ENCODE data around the gene RAD21L1. TPM values are rescaled to one million over a fixed set of nuclear protein-coding genes. Genes with fewer than 3 reads are reported as not detected.

The RAD21L1 gene
- total RNA-seq, 1 donor from 2014 or later: not detected

DNA sequence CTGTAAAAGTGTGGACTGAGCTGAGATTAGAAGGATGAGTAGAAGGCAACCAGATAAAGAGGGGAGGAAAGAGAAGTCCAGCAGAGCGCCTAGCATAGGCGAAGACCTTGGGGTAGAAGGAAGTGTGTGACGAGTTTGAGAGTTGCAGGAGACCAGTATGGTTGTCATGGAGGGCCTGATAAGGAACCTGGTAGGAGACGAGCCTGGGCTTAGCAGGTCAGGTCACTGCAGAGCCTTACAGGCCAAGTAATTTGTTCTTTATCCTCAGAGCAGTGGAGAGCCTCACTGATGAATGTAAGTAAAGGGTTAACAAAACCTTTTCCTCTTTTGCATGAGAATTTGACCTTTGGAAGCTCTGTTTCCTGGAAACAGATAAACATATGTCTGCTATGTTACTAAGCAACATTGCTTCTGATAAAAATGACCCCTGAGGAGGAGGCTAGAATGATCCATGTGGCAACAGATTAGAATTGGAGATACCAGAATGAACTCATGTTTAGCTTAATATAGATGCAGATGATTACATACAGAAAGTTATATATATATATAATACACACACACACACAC, 38.2 kb upstream of the RAD21L1 start:
- no peaks in the 10 kb centered on the region for H3K9me3 Mint-ChIP-seq

DNA sequence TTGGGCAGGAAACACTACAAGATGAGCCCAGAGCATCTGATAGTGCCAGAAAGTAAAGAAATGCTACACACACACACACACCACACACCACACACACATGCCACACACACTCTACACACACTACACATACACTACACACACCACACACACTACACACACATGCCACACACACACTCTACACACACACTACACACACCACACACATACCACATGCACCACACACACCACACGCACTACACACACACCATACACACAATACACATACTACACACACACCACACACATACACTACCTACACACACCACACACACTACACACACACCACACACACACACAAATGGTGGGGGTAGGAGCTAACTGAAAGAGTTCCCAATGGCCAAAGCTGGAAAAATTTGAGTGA, 37.5 kb upstream of the RAD21L1 start:
- peaks cover 8% of the 10 kb centered on the region for H3K4me1 Mint-ChIP-seq (ENCODE audit: low read depth)
- no peak overlapping the region for H3K4me3 Mint-ChIP-seq (ENCODE audit: low read depth)
- no peaks in the 10 kb centered on the region for H3K9me3 Mint-ChIP-seq
- no peaks in the 10 kb centered on the region for H3K36me3 Mint-ChIP-seq (ENCODE audit: low read depth)
- peaks cover 27% of the 10 kb centered on the region for H3K27me3 Mint-ChIP-seq (ENCODE audit: low read depth)
- intact Hi-C loops (cut with micrococcal nuclease): no loop called here
- DNase-seq (ENCODE audit: low spot score): no peak
- no peak overlapping the region for H3K27ac Mint-ChIP-seq

More for the DNA sequence above, 38.2 kb upstream of the RAD21L1 start:
- DNase-seq (ENCODE audit: low spot score): no peak
- Mint-ChIP-seq H3K4me1 (ENCODE audit: low read depth) (peaks cover 8% of the 10 kb centered on the region), H3K36me3 (ENCODE audit: low read depth) (no peaks in the 10 kb centered on the region), H3K27ac (no peak overlapping the region), H3K4me3 (ENCODE audit: low read depth) (no peak overlapping the region), H3K27me3 (ENCODE audit: low read depth) (peaks cover 33% of the 10 kb centered on the region)
- intact Hi-C loops (cut with micrococcal nuclease): no loop called here

DNA sequence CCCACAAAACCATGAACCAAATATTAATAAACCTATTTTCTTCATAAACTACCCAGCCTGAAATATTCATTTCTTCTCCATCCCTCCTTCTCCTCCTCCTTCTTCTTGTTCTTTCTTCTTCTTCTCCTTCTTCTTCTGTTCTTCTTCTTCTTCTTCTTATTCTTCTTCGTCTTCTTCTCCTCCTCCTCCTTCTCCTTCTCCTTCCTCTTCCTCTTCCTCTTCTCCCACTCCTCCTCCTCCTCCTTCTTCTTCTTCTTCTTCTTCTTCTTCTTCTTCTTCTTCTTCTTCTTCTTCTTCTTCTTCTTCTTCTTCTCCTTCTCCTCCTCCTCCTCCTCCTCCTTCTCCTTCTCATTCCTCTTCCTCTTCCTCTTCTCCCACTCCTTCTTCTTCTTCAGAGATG, 36.0 kb upstream of the RAD21L1 start:
- intact Hi-C loops (cut with micrococcal nuclease): no loop called here
- H3K4me1 Mint-ChIP-seq (ENCODE audit: low read depth): peaks cover 3% of the 10 kb centered on the region

DNA sequence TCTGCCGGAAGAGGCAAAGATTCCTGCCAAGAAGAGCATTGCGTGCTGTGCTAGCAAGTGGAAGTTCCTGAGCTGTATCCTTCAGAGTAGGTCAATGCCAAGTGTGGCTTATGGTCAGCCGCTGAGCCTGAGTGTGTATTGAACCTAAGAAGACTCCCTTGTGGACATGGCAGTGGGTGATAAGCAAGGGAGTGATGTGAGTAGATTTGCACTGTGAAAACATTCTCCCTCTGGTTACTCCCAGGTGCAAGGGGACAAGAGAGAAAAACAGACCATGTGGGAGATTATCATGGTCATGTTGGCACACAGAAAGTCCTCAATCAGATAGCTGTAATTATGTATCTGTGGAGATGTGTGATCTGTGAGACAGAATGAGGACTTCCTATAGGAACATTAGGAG, 35.0 kb upstream of the RAD21L1 start:
- no peak for DNase-seq (ENCODE audit: low spot score)
- H3K36me3 Mint-ChIP-seq (ENCODE audit: low read depth): no peaks in the 10 kb centered on the region
- H3K27ac Mint-ChIP-seq: no peak overlapping the region
- H3K4me3 Mint-ChIP-seq (ENCODE audit: low read depth): no peak overlapping the region
- peaks cover 3% of the 10 kb centered on the region for H3K4me1 Mint-ChIP-seq (ENCODE audit: low read depth)
- H3K27me3 Mint-ChIP-seq (ENCODE audit: low read depth): peaks cover 12% of the 10 kb centered on the region
- intact Hi-C loops (cut with micrococcal nuclease): no loop called here
- no peaks in the 10 kb centered on the region for H3K9me3 Mint-ChIP-seq

More for the DNA sequence above, 36.0 kb upstream of the RAD21L1 start:
- no peak for DNase-seq (ENCODE audit: low spot score)
- H3K4me3 Mint-ChIP-seq (ENCODE audit: low read depth): no peak overlapping the region
- no peaks in the 10 kb centered on the region for H3K36me3 Mint-ChIP-seq (ENCODE audit: low read depth)
- H3K27ac Mint-ChIP-seq: no peak overlapping the region
- H3K27me3 Mint-ChIP-seq (ENCODE audit: low read depth): peaks cover 13% of the 10 kb centered on the region
- H3K9me3 Mint-ChIP-seq: no peaks in the 10 kb centered on the region

- Mint-ChIP-seq H3K27me3 (ENCODE audit: low read depth) (peaks cover 8% of the 10 kb centered on the region), H3K9me3 (no peaks in the 10 kb centered on the region), H3K4me1 (ENCODE audit: low read depth) (no peaks in the 10 kb centered on the region), H3K36me3 (ENCODE audit: low read depth) (no peaks in the 10 kb centered on the region), H3K4me3 (ENCODE audit: low read depth) (no peak overlapping the region), H3K27ac (no peak overlapping the region)
- DNase-seq (ENCODE audit: low spot score): no peak
- intact Hi-C loops (cut with micrococcal nuclease): no loop called here
Observed at GRCh38 chr20:1191299-1191698, 34.5 kb upstream of the RAD21L1 start.

- H3K27ac Mint-ChIP-seq: no peak overlapping the region
- H3K36me3 Mint-ChIP-seq (ENCODE audit: low read depth): no peaks in the 10 kb centered on the region
- no peak for DNase-seq (ENCODE audit: low spot score)
- no peak overlapping the region for H3K4me3 Mint-ChIP-seq (ENCODE audit: low read depth)
- H3K4me1 Mint-ChIP-seq (ENCODE audit: low read depth): peaks cover 4% of the 10 kb centered on the region
- intact Hi-C loops (cut with micrococcal nuclease): no loop called here
- H3K9me3 Mint-ChIP-seq: no peaks in the 10 kb centered on the region
- H3K27me3 Mint-ChIP-seq (ENCODE audit: low read depth): peaks cover 2% of the 10 kb centered on the region
Observed at GRCh38 chr20:1195226-1195625, 30.6 kb upstream of the RAD21L1 start.

- Mint-ChIP-seq H3K27ac (no peak overlapping the region), H3K9me3 (no peaks in the 10 kb centered on the region), H3K4me3 (ENCODE audit: low read depth) (no peak overlapping the region), H3K4me1 (ENCODE audit: low read depth) (peaks cover 4% of the 10 kb centered on the region), H3K27me3 (ENCODE audit: low read depth) (no peaks in the 10 kb centered on the region), H3K36me3 (ENCODE audit: low read depth) (no peaks in the 10 kb centered on the region)
- no peak for DNase-seq (ENCODE audit: low spot score)
- intact Hi-C loops (cut with micrococcal nuclease): no loop called here
Observed at GRCh38 chr20:1196634-1197033, 29.2 kb upstream of the RAD21L1 start.

DNA sequence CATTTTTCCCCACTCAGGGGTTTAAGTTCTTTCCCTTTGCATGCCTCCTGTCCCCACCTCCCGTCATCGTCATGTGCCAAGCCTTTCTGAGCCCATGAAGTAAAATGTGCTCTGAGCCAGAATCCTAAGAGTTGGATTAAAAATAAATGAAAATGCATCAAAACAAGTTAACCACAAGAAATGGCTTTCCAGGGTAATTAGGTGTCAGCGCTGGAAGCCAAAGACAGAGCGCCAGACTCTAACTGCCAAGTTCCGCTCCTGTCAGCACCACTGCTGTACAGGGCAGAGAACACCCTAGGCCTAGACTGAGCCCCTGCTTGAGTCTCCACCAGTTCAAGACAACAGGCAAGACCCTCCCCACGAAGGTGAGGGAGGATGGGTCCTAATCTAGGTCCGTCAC, 28.0 kb upstream of the RAD21L1 start:
- H3K4me1 Mint-ChIP-seq (ENCODE audit: low read depth): peaks cover 4% of the 10 kb centered on the region

DNA sequence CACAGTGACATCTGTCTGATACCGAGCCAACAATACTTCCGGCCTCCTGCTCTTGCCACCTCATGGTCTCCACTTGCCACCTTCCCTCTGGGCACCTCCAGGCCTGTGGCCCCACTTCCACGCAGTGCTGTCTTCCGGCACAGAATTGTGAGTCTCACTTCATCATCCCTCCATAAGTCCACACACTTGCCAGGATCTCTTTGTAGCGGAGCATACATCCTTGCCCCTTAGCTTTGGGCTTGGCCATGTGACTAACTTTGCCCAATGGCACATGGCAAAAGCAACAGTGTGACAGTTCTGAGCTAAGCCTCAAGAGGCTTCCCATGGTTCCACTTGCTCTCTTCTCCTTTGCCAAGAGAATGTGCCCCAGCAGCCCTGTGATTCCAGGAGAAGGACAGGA, 27.1 kb upstream of the RAD21L1 start:
- no peak for DNase-seq (ENCODE audit: low spot score)
- no peak overlapping the region for H3K27ac Mint-ChIP-seq
- intact Hi-C loops (cut with micrococcal nuclease): no loop called here
- H3K36me3 Mint-ChIP-seq (ENCODE audit: low read depth): no peaks in the 10 kb centered on the region
- no peak overlapping the region for H3K4me3 Mint-ChIP-seq (ENCODE audit: low read depth)
- no peaks in the 10 kb centered on the region for H3K9me3 Mint-ChIP-seq
- peaks cover 4% of the 10 kb centered on the region for H3K4me1 Mint-ChIP-seq (ENCODE audit: low read depth)
- H3K27me3 Mint-ChIP-seq (ENCODE audit: low read depth): no peaks in the 10 kb centered on the region

More for the DNA sequence above, 28.0 kb upstream of the RAD21L1 start:
- H3K9me3 Mint-ChIP-seq: no peaks in the 10 kb centered on the region
- no peak overlapping the region for H3K4me3 Mint-ChIP-seq (ENCODE audit: low read depth)
- no peak for DNase-seq (ENCODE audit: low spot score)
- H3K27ac Mint-ChIP-seq: no peak overlapping the region
- H3K27me3 Mint-ChIP-seq (ENCODE audit: low read depth): no peaks in the 10 kb centered on the region
- H3K36me3 Mint-ChIP-seq (ENCODE audit: low read depth): no peaks in the 10 kb centered on the region
- intact Hi-C loops (cut with micrococcal nuclease): no loop called here

DNA sequence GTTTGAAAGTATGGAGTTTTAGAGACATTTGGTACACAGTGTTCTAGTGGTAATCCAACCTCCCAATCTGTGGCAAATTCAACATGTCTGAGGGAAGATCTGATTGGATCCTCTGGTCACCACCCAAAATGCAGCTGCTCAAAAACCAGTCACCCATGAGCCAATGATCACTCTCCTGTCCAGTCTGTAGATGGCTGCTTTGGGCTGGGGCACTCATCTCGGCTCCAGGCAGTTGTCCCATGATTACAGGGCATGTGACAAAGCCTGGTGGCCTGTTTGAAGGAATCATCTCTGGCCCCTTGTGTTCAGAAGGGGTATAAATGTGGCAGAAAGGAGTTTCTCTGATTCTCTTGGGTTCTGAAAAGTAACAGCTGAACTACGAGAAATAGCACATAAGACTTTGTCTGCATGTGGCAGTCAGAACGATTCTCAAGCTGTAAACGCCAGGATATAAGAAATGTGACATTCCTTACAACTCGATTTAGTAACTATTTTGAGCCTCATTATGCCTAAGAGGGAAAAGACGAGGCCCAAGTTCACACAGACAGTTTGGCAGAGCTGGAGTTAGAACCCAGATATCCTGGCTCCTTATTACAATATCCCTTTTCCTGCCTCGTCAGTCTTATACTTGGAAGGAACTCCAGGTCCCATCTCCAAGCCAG, 26.5 kb upstream of the RAD21L1 start:
- H3K27ac Mint-ChIP-seq: no peak overlapping the region
- no peak overlapping the region for H3K4me3 Mint-ChIP-seq (ENCODE audit: low read depth)
- no peaks in the 10 kb centered on the region for H3K36me3 Mint-ChIP-seq (ENCODE audit: low read depth)
- intact Hi-C loops (cut with micrococcal nuclease): no loop called here
- no peak for DNase-seq (ENCODE audit: low spot score)
- no peaks in the 10 kb centered on the region for H3K27me3 Mint-ChIP-seq (ENCODE audit: low read depth)
- no peaks in the 10 kb centered on the region for H3K9me3 Mint-ChIP-seq
- peaks cover 4% of the 10 kb centered on the region for H3K4me1 Mint-ChIP-seq (ENCODE audit: low read depth)

DNA sequence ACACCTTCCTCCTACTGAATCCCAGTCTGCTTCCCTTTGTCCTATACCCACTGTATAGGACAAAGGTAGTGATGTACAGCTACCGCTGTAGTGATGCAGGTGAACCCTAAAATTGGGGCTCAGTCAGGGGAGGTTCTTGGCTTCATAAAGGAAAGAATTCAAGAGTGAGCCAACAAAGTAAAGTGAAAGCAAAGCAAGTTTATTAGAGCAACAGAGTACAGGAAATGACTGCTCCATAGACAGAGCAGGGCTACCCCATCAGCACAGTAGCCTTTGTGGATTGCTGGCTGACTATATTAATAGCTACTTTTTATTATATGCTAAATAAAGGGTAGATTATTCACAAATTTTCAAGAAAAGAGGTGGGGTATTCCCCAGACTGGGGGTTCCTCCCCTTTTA, 25.9 kb upstream of the RAD21L1 start:
- no peaks in the 10 kb centered on the region for H3K36me3 Mint-ChIP-seq (ENCODE audit: low read depth)
- H3K9me3 Mint-ChIP-seq: no peaks in the 10 kb centered on the region
- no peak overlapping the region for H3K4me3 Mint-ChIP-seq (ENCODE audit: low read depth)
- no peaks in the 10 kb centered on the region for H3K27me3 Mint-ChIP-seq (ENCODE audit: low read depth)
- no peak for DNase-seq (ENCODE audit: low spot score)
- intact Hi-C loops (cut with micrococcal nuclease): no loop called here
- no peak overlapping the region for H3K27ac Mint-ChIP-seq
- H3K4me1 Mint-ChIP-seq (ENCODE audit: low read depth): peaks cover 4% of the 10 kb centered on the region

GRCh38 chr20:1202762-1203504, 22.9 kb upstream of the RAD21L1 start, which contains the start of gene C20orf202:
Gene C20orf202 (plus strand): TSS chr20:1203454. CDS start chr20:1203586, 132 bp downstream.
- peaks cover 4% of the 10 kb centered on the region for H3K4me1 Mint-ChIP-seq (ENCODE audit: low read depth)
- H3K27ac Mint-ChIP-seq: no peak within 1 kb of the TSS
- peaks cover 5% of the 10 kb centered on the region for H3K27me3 Mint-ChIP-seq (ENCODE audit: low read depth)
- H3K9me3 Mint-ChIP-seq: no peaks in the 10 kb centered on the region
- DNase-seq (ENCODE audit: low spot score): no peak
- H3K36me3 Mint-ChIP-seq (ENCODE audit: low read depth): no peaks in the 10 kb centered on the region
- intact Hi-C loops (cut with micrococcal nuclease): no loop called here
- no peak within 1 kb of the TSS for H3K4me3 Mint-ChIP-seq (ENCODE audit: low read depth)

DNA sequence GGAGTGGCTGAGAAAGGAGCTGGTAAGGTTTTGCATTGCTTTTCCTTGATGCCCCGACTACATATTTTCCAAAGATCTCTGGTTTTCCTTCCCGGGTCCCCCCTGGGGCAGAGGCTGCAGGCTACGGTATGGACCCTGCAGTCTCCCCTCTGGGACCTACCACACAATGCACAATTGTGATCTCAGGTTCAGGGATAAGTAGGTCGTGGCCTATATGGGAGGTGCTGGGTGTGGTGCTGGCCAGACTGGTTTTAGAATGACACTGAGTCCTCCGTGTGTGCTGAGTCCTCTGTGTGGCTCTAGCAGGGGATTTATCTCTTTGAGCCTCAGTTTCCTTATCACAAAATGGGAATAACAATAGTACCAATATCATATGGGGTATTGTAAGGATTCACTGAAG, 22.2 kb upstream of the RAD21L1 start:
- H3K27ac Mint-ChIP-seq: no peak overlapping the region
- peaks cover 4% of the 10 kb centered on the region for H3K4me1 Mint-ChIP-seq (ENCODE audit: low read depth)
- no peaks in the 10 kb centered on the region for H3K9me3 Mint-ChIP-seq
- intact Hi-C loops (cut with micrococcal nuclease): no loop called here
- DNase-seq (ENCODE audit: low spot score): no peak
- no peaks in the 10 kb centered on the region for H3K36me3 Mint-ChIP-seq (ENCODE audit: low read depth)
- no peak overlapping the region for H3K4me3 Mint-ChIP-seq (ENCODE audit: low read depth)
- peaks cover 9% of the 10 kb centered on the region for H3K27me3 Mint-ChIP-seq (ENCODE audit: low read depth)
